ENCODE results near the gene FITM1. TPM values are rescaled to one million over a fixed set of nuclear protein-coding genes. Genes with fewer than 3 reads are reported as not detected.
A peak's percentile ranks its signal among the peaks of the same experiment; 100 is the strongest.

Gene FITM1
- total and polyA plus RNA-seq, 11 donors: 43.3 to 276 (median 107) TPM

DNA sequence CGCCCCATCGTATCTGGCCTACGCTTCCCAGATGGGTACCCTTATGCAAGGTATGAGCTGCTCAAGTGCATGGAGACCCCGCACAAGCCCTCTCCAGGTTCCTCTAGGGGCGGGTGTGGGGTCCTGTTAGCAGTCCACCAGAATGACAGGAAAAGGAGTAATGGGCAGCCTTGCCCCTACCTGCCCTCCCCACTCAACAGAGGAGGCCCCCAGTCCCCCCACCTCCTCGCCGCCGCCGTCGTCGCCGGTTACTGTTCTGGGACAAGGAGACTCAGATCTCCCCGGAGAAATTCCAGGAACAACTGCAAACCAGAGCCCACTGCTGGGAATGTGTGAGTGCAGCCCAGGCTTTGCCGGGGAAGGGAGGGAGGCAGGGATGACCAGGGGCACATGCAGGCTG, 47.4 kb downstream of the FITM1 start:
- Histone ChIP-seq H3K27ac (no peak overlapping the region), H3K27me3 (no peaks in the 10 kb centered on the region), H3K4me1 (peaks cover 0 to 17% (median 9%) of the 10 kb centered on the region in 12 donors), H3K9me3 (no peaks in the 10 kb centered on the region), H3K36me3 (peaks cover 0 to 94% (median 57%) of the 10 kb centered on the region in 9 donors), H3K4me3 (no peak overlapping the region)
- intact Hi-C loops (cut with DNase I): no loop called here
- no peak for ATAC-seq
- WGBS, 4 donors: 90 to 94% (median 92%) methylated on average over 9 to 14 of the region's 14 CpGs
- no peak for DNase-seq
- TF ChIP-seq POLR2A (IDR thresholded peaks at IDR 0.05): no peak
- TF ChIP-seq, protein P1, sequence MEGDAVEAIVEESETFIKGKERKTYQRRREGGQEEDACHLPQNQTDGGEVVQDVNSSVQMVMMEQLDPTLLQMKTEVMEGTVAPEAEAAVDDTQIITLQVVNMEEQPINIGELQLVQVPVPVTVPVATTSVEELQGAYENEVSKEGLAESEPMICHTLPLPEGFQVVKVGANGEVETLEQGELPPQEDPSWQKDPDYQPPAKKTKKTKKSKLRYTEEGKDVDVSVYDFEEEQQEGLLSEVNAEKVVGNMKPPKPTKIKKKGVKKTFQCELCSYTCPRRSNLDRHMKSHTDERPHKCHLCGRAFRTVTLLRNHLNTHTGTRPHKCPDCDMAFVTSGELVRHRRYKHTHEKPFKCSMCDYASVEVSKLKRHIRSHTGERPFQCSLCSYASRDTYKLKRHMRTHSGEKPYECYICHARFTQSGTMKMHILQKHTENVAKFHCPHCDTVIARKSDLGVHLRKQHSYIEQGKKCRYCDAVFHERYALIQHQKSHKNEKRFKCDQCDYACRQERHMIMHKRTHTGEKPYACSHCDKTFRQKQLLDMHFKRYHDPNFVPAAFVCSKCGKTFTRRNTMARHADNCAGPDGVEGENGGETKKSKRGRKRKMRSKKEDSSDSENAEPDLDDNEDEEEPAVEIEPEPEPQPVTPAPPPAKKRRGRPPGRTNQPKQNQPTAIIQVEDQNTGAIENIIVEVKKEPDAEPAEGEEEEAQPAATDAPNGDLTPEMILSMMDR (IDR thresholded peaks at IDR 0.05): no peak

DNA sequence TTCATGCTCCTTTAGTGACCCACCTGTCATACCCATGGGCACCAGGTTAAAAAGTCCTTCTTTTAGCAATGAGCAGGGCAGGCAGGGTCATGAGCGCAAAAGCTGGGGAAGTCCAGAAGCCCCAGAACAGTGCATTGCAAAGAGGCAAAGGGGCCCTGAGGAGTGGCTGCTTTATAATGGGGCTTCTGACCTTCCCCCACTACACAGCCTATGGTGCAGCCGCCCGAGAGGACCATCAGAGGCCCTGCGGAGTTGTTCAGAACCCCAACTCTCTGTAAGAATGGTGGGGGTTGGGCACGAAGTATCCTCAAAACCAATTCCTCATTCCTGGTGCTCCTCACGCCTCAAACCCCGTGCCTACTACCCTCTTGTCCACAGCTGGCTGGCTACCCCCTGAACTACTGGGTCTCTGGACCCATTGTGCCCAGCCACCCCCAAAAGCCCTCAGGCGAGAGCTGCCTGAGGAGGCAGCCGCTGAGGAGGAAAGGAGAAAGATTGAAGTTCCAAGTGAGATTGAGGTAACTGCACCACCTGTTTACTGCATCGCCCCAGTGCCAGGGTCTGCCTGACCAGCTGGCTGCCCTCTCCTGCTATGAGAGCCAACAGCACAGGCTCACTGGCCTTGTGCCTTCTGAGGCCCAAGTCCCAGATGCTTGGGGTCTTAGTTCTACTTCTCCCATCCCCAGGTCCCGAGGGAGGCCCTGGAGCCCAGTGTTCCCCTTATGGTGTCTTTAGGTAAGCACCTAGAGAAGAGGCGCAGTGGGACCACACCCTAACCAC, 48.1 kb downstream of the FITM1 start:
- Histone ChIP-seq H3K36me3 (peaks cover 0 to 94% (median 63%) of the 10 kb centered on the region in 9 donors), H3K27me3 (no peaks in the 10 kb centered on the region), H3K4me1 (peaks cover 0 to 17% (median 9%) of the 10 kb centered on the region in 12 donors), H3K4me3 (no peak overlapping the region), H3K27ac (peak overlapping the region in 2 of 12 donors; percentile 53 to 86), H3K9me3 (no peaks in the 10 kb centered on the region)
- ATAC-seq (no peak), DNase-seq (no peak)
- no peak for TF ChIP-seq POLR2A (IDR thresholded peaks at IDR 0.05)
- TF ChIP-seq, protein P1 (IDR thresholded peaks at IDR 0.05): no peak
- intact Hi-C loops (cut with DNase I): no loop called here
- WGBS, 4 donors: 87 to 95% (median 92%) methylated on average over 11 to 12 of the region's 12 CpGs

DNA sequence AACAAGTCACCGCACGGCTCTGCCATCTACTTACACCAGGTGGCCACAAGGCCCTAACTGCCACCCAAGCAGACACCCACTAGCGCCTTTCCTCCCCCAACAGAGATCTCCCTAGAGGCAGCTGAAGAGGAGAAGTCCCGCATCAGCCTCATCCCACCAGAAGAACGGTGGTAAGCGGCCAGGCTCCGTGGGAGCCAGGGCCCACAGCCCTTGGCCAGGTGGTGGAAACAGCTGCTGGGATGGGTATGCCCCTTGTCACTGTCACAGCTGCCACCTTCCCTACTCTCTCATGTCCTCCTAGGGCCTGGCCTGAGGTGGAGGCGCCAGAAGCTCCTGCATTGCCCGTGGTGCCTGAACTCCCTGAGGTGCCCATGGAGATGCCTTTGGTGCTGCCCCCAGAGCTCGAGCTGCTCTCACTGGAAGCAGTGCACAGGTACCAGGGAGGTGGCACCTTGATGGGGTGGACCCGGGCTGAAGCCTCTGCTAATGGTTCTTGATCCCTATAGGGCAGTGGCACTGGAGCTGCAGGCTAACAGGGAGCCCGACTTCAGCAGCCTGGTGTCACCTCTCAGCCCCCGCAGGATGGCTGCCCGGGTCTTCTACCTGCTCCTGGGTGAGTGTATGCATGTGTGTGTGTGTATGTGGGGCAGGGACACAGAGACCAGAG, 49.0 kb downstream of the FITM1 start:
- no peaks in the 10 kb centered on the region for H3K9me3 ChIP-seq
- intact Hi-C loops (cut with DNase I): no loop called here
- H3K36me3 ChIP-seq: peaks cover 4 to 95% (median 71%) of the 10 kb centered on the region in 9 donors
- TF ChIP-seq POLR2A (IDR thresholded peaks at IDR 0.05): no peak
- TF ChIP-seq, protein P1 (IDR thresholded peaks at IDR 0.05): no peak
- H3K4me3 ChIP-seq: no peak overlapping the region
- peaks cover 0 to 17% (median 9%) of the 10 kb centered on the region in 12 donors for H3K4me1 ChIP-seq
- peak overlapping the region; percentile 45 to 86 (median 68) for H3K27ac ChIP-seq
- 86 to 92% (median 89%) methylated on average over 8 to 14 of the region's 14 CpGs for WGBS, 4 donors
- ATAC-seq (peak in 3 of 4 donors; percentile 3 to 17 (median 16)), DNase-seq (no peak)
- H3K27me3 ChIP-seq: no peaks in the 10 kb centered on the region

Data from heart left ventricle (tissue), 16 donors.